Activated CD8-positive, alpha-beta T cell treated with anti-CD3 and anti-CD28 coated beads, Interleukin-2, amount 10 ng/mL, durations not matched to agents 7 days and 5 days (primary cell): ENCODE measurements around the gene LMO1. TPM values are rescaled to one million over a fixed set of nuclear protein-coding genes. Genes with fewer than 3 reads are reported as not detected.

Source experiments
- ATAC-seq: fragments of 150-1000 bp; cut with Tn5 transposase; one replicate; pipeline ENCODE4 v1.10.0; 2021; ENCODE audit warnings: moderate library complexity
- CTCF ChIA-PET: fragments of 350-600 bp; sonication (Branson Sonifier 250); formaldehyde crosslinking; loops from one replicate; lab custom pipeline; 2021; ENCODE audit warnings: antibody characterized with exemption; lab: Charles Lee
- POLR2A ChIA-PET: fragments of 350-600 bp; sonication (Branson Sonifier 250); formaldehyde crosslinking; loops from one replicate; lab custom pipeline; 2021; ENCODE audit warnings: antibody characterized with exemption; lab: Charles Lee
- DNase-seq: peaks from one replicate; pipeline ENCODE4 v3.0.0-alpha.2; 2020
- H3K27ac Mint-ChIP-seq: one replicate; pipeline ENCODE4 v1.8.0; 2021; ENCODE audit warnings: mild to moderate bottlenecking, mixed read lengths
- H3K27me3 Mint-ChIP-seq: one replicate; pipeline ENCODE4 v1.8.0; 2021; ENCODE audit warnings: low read depth, mixed read lengths
- H3K36me3 Mint-ChIP-seq: one replicate; pipeline ENCODE4 v1.8.0; 2021; ENCODE audit warnings: low read depth, mixed read lengths
- H3K4me1 Mint-ChIP-seq: one replicate; pipeline ENCODE4 v1.8.0; 2021; ENCODE audit warnings: low read depth, mixed read lengths
- H3K4me3 Mint-ChIP-seq: one replicate; pipeline ENCODE4 v1.8.0; 2021; ENCODE audit warnings: mild to moderate bottlenecking, mixed read lengths
- H3K9me3 Mint-ChIP-seq: one replicate; pipeline ENCODE4 v1.8.0; 2022; ENCODE audit warnings: mixed read lengths; ENCODE audit not compliant: insufficient read depth
- total RNA-seq, 2 experiments: library from RNA; stranded (reverse); gene quantifications; one replicate each; pipeline ENCODE4 v1.2.3, GENCODE V29; 2021

The LMO1 gene
- total RNA-seq, 2 experiments from 2014 or later = not detected

DNA sequence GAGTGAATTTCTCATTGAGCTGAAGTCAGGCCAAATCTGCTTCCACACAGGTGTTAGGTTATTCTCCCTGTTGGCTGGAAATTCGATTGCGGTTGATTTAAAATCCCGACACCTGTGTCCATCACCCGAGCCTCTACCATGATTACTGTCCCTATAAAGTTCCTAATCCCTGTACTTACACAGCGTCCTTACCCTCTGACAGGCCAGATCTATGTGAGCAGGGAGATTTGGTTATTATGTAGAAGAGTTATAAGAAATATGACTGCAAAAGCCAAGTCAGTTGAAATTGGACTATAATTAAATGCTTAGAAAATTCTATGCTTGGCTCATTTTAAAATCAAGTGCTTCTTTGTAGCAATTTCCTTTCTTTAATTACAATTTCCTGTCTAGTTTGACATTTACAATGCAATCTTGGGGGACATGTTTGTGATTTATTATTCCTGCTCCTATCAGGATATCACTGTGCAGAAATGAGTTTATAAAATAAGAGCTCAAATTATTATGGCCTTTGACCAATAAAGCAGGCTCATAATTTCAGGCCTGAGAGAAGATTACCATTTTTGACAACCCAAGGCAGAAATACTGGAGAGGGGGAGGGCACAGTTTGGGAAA lies 32.5 kb upstream of the LMO1 start:
- no peak overlapping the region for H3K4me3 Mint-ChIP-seq

DNA sequence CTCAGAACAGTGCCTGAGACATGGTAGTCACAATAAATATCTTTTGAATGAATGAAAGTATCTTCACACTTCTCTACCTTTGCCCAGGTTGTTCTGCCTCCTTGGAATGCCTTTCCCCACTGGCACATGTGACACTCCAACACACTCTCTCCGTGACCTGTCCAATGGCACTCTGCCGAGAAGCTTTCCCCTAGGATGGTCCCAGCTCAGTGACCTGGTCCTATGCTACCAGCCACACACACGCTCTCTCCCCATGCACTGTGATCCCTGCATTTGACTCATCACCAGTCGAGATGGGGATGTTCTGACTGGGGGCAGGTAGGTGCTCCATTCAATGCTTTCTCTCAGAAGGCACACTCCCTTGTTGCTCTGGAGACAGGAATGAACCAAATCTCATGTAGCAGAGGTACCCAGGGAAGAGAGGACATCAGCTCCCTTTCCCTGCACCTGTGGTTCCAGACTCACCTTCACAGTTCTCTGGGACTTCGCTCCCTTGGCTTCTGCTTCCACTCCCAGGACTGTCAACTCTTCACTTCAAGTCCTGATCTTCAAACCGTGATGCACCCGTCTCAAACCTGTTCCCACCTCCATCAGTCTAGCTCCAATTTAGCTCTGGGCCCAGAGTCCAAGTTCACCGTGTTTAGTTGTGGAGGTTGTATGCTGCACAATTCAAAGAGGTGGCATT lies 30.7 kb upstream of the LMO1 start:
- Mint-ChIP-seq H3K4me1 (no peaks in the 10 kb centered on the region), H3K27me3 (no peaks in the 10 kb centered on the region), H3K27ac (no peak overlapping the region), H3K9me3 (no peaks in the 10 kb centered on the region), H3K36me3 (no peaks in the 10 kb centered on the region), H3K4me3 (no peak overlapping the region)
- CTCF ChIA-PET = no interaction called here
- POLR2A ChIA-PET = no interaction called here
- ATAC-seq (no peak), DNase-seq (no peak)

More for the DNA sequence above, 32.5 kb upstream of the LMO1 start:
- no peaks in the 10 kb centered on the region for H3K27me3 Mint-ChIP-seq
- DNase-seq (no peak), ATAC-seq (no peak)
- H3K9me3 Mint-ChIP-seq = no peaks in the 10 kb centered on the region
- no peak overlapping the region for H3K27ac Mint-ChIP-seq
- POLR2A ChIA-PET = interaction anchor here (0.5 kb wide), 1 partner anchor 1223 kb away, joined by 4 read pairs; no protein-coding TSS in a partner anchor
- H3K36me3 Mint-ChIP-seq = no peaks in the 10 kb centered on the region
- H3K4me1 Mint-ChIP-seq = no peaks in the 10 kb centered on the region
- CTCF ChIA-PET = no interaction called here

GRCh38 chr11:8293171-8293570 lies 29.5 kb upstream of the LMO1 start:
- ChIA-PET POLR2A (no interaction called here), CTCF (no interaction called here)
- Mint-ChIP-seq H3K4me3 (no peak overlapping the region), H3K36me3 (no peaks in the 10 kb centered on the region), H3K27me3 (no peaks in the 10 kb centered on the region), H3K9me3 (no peaks in the 10 kb centered on the region), H3K4me1 (no peaks in the 10 kb centered on the region), H3K27ac (no peak overlapping the region)
- no peak for ATAC-seq
- DNase-seq = no peak

DNA sequence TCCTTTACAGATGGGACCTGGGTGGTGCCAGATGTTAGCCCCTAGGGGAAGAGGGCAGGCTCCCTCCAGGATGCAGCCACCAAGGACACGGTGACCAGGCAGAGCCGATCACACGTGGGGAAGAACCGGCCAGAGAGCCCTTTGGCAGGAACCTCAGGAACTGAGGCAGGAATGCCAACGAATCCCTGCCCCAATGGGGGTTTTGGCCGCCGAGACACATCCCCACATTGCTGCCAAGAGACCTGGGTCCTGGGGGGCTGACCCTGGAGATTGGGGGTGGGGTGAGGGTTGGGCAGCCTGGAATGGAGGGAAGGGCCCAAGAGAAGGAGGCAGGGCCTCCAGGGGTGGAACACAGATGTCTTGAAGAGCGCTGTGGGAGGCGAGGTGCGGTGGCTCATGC lies 28.7 kb upstream of the LMO1 start:
- Mint-ChIP-seq H3K4me3 (no peak overlapping the region), H3K4me1 (no peaks in the 10 kb centered on the region), H3K9me3 (no peaks in the 10 kb centered on the region), H3K27ac (no peak overlapping the region), H3K36me3 (no peaks in the 10 kb centered on the region), H3K27me3 (no peaks in the 10 kb centered on the region)
- CTCF ChIA-PET = no interaction called here
- DNase-seq = no peak
- POLR2A ChIA-PET = no interaction called here
- ATAC-seq = no peak

GRCh38 chr11:8291421-8292350 lies 28.0 kb upstream of the LMO1 start:
- DNase-seq (no peak), ATAC-seq (no peak)
- ChIA-PET CTCF (no interaction called here), POLR2A (no interaction called here)
- Mint-ChIP-seq H3K27me3 (no peaks in the 10 kb centered on the region), H3K27ac (no peak overlapping the region), H3K4me1 (no peaks in the 10 kb centered on the region), H3K36me3 (no peaks in the 10 kb centered on the region), H3K9me3 (no peaks in the 10 kb centered on the region), H3K4me3 (no peak overlapping the region)

- Mint-ChIP-seq H3K4me3 (no peak overlapping the region), H3K27ac (no peak overlapping the region), H3K9me3 (no peaks in the 10 kb centered on the region), H3K36me3 (no peaks in the 10 kb centered on the region), H3K4me1 (no peaks in the 10 kb centered on the region), H3K27me3 (no peaks in the 10 kb centered on the region)
- POLR2A ChIA-PET = no interaction called here
- DNase-seq (no peak), ATAC-seq (no peak)
- CTCF ChIA-PET = no interaction called here
These were observed 26.6 kb upstream of the LMO1 start for GRCh38 chr11:8290081-8290810.

- DNase-seq (no peak), ATAC-seq (no peak)
- CTCF ChIA-PET = no interaction called here
- Mint-ChIP-seq H3K36me3 (no peaks in the 10 kb centered on the region), H3K27ac (no peak overlapping the region), H3K4me1 (no peaks in the 10 kb centered on the region), H3K4me3 (no peak overlapping the region), H3K9me3 (no peaks in the 10 kb centered on the region), H3K27me3 (peaks cover 4% of the 10 kb centered on the region)
- POLR2A ChIA-PET = no interaction called here
These were observed 25.8 kb upstream of the LMO1 start for GRCh38 chr11:8289492-8289918.

DNA sequence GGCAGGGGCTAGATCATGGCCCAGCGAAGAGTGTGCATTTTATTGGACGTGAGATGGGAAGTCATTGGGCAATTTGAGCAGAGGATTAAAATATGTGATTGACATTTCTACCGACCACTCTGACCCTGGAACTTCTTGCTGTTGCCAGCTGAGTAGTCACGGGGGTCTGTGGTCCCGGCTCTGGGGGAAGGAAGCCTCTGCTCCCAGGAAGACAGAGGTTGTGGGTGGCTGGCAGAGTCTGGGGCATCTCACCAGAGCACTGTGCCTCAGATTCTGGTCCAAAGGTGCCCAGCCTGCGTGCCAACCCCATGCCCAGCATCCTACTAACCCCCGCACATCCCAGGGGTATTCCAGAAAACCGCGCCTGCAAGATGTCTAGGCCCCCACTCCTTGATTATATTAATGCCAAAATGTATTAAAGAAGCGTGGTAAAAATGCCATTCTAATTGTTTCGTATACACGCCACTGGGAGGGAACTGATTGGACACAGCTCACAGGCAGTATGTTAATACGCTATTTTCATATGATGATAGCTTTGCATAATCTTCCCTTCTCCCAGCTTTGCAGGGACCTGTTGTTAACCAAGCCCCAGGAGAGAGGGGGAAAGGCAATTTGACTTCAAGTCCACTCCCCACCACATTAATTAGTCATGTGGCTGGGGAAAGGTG lies 25.3 kb upstream of the LMO1 start:
- Mint-ChIP-seq H3K27ac (no peak overlapping the region), H3K9me3 (no peaks in the 10 kb centered on the region), H3K27me3 (peaks cover 5% of the 10 kb centered on the region), H3K4me3 (no peak overlapping the region), H3K4me1 (no peaks in the 10 kb centered on the region), H3K36me3 (no peaks in the 10 kb centered on the region)
- DNase-seq (no peak), ATAC-seq (no peak)
- CTCF ChIA-PET = no interaction called here
- POLR2A ChIA-PET = no interaction called here

DNA sequence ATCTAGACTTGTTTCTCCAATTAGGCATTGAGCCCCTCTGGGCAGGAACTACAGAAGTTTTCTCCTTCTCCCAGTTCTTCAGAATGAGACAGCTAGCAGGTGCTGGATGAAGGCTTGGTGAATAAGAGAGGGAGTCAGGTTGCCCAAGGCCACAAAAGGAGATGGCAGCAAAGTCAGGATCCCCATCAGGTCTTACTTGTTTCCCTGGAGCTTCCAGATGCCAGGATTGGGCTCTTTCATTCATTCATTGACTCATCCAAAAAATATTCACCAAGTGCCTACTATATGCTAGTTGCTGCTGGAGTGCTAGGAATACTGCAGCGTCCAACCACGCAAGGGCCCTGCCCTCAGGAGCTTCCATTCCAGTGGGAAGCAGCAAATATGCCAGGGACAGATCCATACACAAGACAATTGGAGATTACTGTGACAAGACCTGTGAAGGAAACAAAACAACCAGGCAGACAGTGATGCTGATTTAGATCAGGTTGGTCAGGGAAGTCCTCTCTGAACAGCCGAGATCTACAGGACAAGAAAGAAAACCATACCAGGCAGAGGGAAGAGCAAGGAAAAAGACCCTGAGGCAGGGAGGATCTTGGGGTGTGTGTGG lies 24.6 kb upstream of the LMO1 start:
- POLR2A ChIA-PET = no interaction called here
- no peaks in the 10 kb centered on the region for H3K4me1 Mint-ChIP-seq

DNA sequence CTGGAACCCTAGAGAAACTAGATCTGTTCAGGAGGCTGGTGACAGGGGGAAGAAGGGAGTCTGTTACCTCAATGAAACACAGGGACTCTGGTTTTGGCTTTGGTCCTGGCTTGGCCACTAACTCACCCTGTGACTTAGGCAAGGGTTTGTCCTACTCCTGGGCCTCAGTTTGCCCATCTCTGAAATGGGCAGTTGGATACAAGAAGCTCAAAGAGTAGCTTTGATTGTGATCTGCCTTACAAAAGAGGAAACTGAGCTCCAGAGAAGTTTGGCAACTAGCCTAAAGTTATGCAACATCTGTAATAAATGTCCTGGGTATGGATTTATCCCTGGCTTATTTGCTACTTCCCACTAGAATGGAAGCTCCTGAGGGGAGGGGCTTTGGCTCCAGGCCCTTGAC lies 24.0 kb upstream of the LMO1 start:
- Mint-ChIP-seq H3K36me3 (no peaks in the 10 kb centered on the region), H3K4me1 (no peaks in the 10 kb centered on the region), H3K27ac (no peak overlapping the region), H3K9me3 (no peaks in the 10 kb centered on the region), H3K4me3 (no peak overlapping the region), H3K27me3 (peaks cover 5% of the 10 kb centered on the region)
- no peak for DNase-seq
- POLR2A ChIA-PET = interaction anchor here (0.5 kb wide), 1 partner anchor 42 kb away, joined by 4 read pairs; no protein-coding TSS in a partner anchor
- CTCF ChIA-PET = no interaction called here
- no peak for ATAC-seq

More for the DNA sequence above, 24.6 kb upstream of the LMO1 start:
- Mint-ChIP-seq H3K9me3 (no peaks in the 10 kb centered on the region), H3K36me3 (no peaks in the 10 kb centered on the region), H3K4me3 (no peak overlapping the region), H3K27me3 (peaks cover 5% of the 10 kb centered on the region), H3K27ac (no peak overlapping the region)
- CTCF ChIA-PET = no interaction called here
- no peak for DNase-seq
- ATAC-seq = no peak

DNA sequence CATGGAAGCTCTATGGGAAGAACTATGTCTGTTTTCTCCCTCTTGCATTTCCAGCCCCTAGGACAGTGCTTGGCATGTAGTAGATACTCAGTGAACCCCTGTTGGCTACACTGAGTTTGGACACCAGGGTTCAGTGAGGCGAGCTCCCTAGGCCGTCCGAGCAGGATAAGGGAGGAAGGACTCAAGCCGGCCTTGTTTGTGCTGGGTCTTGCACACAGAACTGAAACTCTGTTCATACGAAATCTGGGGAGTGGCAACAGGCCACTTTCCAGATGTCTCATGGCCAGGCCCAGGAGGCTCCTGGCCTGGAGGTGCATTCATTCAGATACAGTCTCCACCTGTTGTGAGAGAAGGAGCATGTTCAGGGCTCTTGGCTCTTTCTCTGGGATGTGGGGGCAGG lies 23.6 kb upstream of the LMO1 start:
- H3K27ac Mint-ChIP-seq = no peak overlapping the region
- no peak for DNase-seq

More for the DNA sequence above, 23.6 kb upstream of the LMO1 start:
- Mint-ChIP-seq H3K9me3 (no peaks in the 10 kb centered on the region), H3K27me3 (peaks cover 5% of the 10 kb centered on the region), H3K4me3 (no peak overlapping the region), H3K4me1 (no peaks in the 10 kb centered on the region), H3K36me3 (no peaks in the 10 kb centered on the region)
- ChIA-PET POLR2A (interaction anchor here (0.5 kb wide), 1 partner anchor 43 kb away, joined by 4 read pairs; no protein-coding TSS in a partner anchor), CTCF (no interaction called here)
- ATAC-seq = no peak
